ENCODE data around the gene PDAP1.
"Not testable (repeated sequence)": the region's sequence is repeated elsewhere in the genome, so short reads cannot be mapped to it uniquely, and the experiment has no call there.

DNA sequence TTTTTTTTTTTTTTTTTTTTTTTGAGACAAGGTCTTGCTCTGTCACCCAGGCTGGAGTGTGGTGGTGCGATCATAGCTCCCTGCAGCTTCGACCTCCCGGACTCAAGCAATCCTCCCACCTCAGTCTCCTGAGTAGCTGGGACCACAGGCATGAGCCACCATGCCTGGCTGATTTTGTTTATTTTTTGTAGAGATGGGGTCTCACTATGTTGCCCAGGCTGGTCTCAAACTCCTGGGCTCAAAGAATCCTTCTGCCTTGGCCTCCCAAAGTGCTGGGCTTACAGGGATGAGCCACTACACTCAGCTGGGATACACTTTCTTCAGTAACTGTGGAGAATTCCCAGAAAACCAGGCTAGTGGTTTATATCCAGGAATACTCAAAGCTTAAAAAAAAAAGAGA lies 57.8 kb downstream of the PDAP1 start:
- TF ChIP-seq, protein P1, sequence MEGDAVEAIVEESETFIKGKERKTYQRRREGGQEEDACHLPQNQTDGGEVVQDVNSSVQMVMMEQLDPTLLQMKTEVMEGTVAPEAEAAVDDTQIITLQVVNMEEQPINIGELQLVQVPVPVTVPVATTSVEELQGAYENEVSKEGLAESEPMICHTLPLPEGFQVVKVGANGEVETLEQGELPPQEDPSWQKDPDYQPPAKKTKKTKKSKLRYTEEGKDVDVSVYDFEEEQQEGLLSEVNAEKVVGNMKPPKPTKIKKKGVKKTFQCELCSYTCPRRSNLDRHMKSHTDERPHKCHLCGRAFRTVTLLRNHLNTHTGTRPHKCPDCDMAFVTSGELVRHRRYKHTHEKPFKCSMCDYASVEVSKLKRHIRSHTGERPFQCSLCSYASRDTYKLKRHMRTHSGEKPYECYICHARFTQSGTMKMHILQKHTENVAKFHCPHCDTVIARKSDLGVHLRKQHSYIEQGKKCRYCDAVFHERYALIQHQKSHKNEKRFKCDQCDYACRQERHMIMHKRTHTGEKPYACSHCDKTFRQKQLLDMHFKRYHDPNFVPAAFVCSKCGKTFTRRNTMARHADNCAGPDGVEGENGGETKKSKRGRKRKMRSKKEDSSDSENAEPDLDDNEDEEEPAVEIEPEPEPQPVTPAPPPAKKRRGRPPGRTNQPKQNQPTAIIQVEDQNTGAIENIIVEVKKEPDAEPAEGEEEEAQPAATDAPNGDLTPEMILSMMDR (IDR thresholded peaks at IDR 0.05; ENCODE audit: low read depth, low read length), result not testable (repeated sequence)
- TF ChIP-seq MYC (IDR thresholded peaks at IDR 0.05; ENCODE audit: low read depth, low read length), result not testable (repeated sequence)
- TF ChIP-seq, protein P2, sequence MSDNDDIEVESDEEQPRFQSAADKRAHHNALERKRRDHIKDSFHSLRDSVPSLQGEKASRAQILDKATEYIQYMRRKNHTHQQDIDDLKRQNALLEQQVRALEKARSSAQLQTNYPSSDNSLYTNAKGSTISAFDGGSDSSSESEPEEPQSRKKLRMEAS (IDR thresholded peaks at IDR 0.05; ENCODE audit: low read depth, low read length), result not testable (repeated sequence)
